Measurements from ENCODE around the gene TRIM71. TPM values are rescaled to one million over a fixed set of nuclear protein-coding genes. Genes with fewer than 3 reads are reported as not detected.

Gene TRIM71
- total RNA-seq, 4 donors from 2014 or later = under 0.01 to 0.59 (median 0.32) TPM

GRCh38 chr3:32910954-32911353 lies 93.2 kb downstream of the TRIM71 start:
- Histone ChIP-seq H3K4me3 (no peak overlapping the region), H3K27me3 (no peaks in the 10 kb centered on the region), H3K36me3 (no peaks in the 10 kb centered on the region), H3K4me1 (peaks cover 0 to 5% (median 0%) of the 10 kb centered on the region in 4 donors), H3K9me3 (no peaks in the 10 kb centered on the region), H3K27ac (peak overlapping the region in 2 of 4 donors; percentile 17 to 24)
- TF ChIP-seq CTCF (IDR thresholded peaks at IDR 0.05) (no peak), POLR2A (IDR thresholded peaks at IDR 0.05) (no peak), EP300 (IDR thresholded peaks at IDR 0.05) (no peak)
- WGBS, 2 donors = 69 to 74% methylated on average over 2 of the region's 2 CpGs
- no peak for DNase-seq (ENCODE audit: low spot score in 2 of 2)

- no peak for DNase-seq (ENCODE audit: low spot score in 2 of 2)
- peaks cover 0 to 6% (median 0%) of the 10 kb centered on the region in 4 donors for H3K9me3 ChIP-seq
- 83 to 88% methylated on average over 1 of the region's 1 CpG for WGBS, 2 donors
- H3K4me3 ChIP-seq = no peak overlapping the region
- H3K36me3 ChIP-seq = no peaks in the 10 kb centered on the region
- TF ChIP-seq CTCF (IDR thresholded peaks at IDR 0.05) (no peak), POLR2A (IDR thresholded peaks at IDR 0.05) (no peak), EP300 (IDR thresholded peaks at IDR 0.05) (no peak)
- no peaks in the 10 kb centered on the region for H3K27me3 ChIP-seq
- no peak overlapping the region for H3K27ac ChIP-seq
- H3K4me1 ChIP-seq = peaks cover 0 to 5% (median 0%) of the 10 kb centered on the region in 4 donors
Measured at GRCh38 chr3:32912046-32912445, 94.2 kb downstream of the TRIM71 start.

GRCh38 chr3:32913790-32914446 lies 96.1 kb downstream of the TRIM71 start:
- no peak overlapping the region for H3K4me3 ChIP-seq
- peak; percentile 69 to 89 for DNase-seq (ENCODE audit: low spot score in 2 of 2)
- H3K27me3 ChIP-seq = no peaks in the 10 kb centered on the region
- peaks cover 0 to 16% (median 0%) of the 10 kb centered on the region in 4 donors for H3K9me3 ChIP-seq
- H3K36me3 ChIP-seq = no peaks in the 10 kb centered on the region
- H3K27ac ChIP-seq = peak overlapping the region in 2 of 4 donors; percentile 66 to 72
- peaks cover 0 to 5% (median 0%) of the 10 kb centered on the region in 4 donors for H3K4me1 ChIP-seq
- WGBS, 2 donors = 51 to 60% methylated on average over 7 of the region's 7 CpGs
- no peak for TF ChIP-seq POLR2A (IDR thresholded peaks at IDR 0.05)
- TF ChIP-seq EP300 (IDR thresholded peaks at IDR 0.05) = peak; percentile 40 to 90

- TF ChIP-seq CTCF (IDR thresholded peaks at IDR 0.05) = no peak
- TF ChIP-seq EP300 (IDR thresholded peaks at IDR 0.05) = no peak
- no peak for TF ChIP-seq POLR2A (IDR thresholded peaks at IDR 0.05)
- Histone ChIP-seq H3K27me3 (no peaks in the 10 kb centered on the region), H3K4me3 (no peak overlapping the region), H3K27ac (no peak overlapping the region), H3K36me3 (no peaks in the 10 kb centered on the region), H3K4me1 (peaks cover 0 to 1% (median 0%) of the 10 kb centered on the region in 4 donors), H3K9me3 (peaks cover 0 to 16% (median 0%) of the 10 kb centered on the region in 4 donors)
- WGBS, 2 donors = 92 to 94% methylated on average over 2 of the region's 2 CpGs
- no peak for DNase-seq (ENCODE audit: low spot score in 2 of 2)
Measured at GRCh38 chr3:32919920-32920319, 102.1 kb downstream of the TRIM71 start.

- Histone ChIP-seq H3K27me3 (no peaks in the 10 kb centered on the region), H3K4me1 (no peaks in the 10 kb centered on the region), H3K4me3 (no peak overlapping the region), H3K9me3 (peaks cover 0 to 10% (median 0%) of the 10 kb centered on the region in 4 donors), H3K27ac (no peak overlapping the region), H3K36me3 (no peaks in the 10 kb centered on the region)
- 79 to 88% methylated on average over 7 of the region's 7 CpGs for WGBS, 2 donors
- no peak for DNase-seq (ENCODE audit: low spot score in 2 of 2)
- TF ChIP-seq POLR2A (IDR thresholded peaks at IDR 0.05) (no peak), EP300 (IDR thresholded peaks at IDR 0.05) (no peak), CTCF (IDR thresholded peaks at IDR 0.05) (no peak)
Measured at GRCh38 chr3:32922078-32922477, 104.3 kb downstream of the TRIM71 start.
